HepG2 (cell line): ENCODE data around the gene HDAC4. TPM values are rescaled to one million over a fixed set of nuclear protein-coding genes. Genes with fewer than 3 reads are reported as not detected.

ENCODE experiments used
- BHLHE40 ChIP-seq: IDR thresholded peaks from 2 replicates; pipeline ENCODE4 v1.6.1; 2011; ENCODE audit warnings: low read length, improper control_type of control experiment
- CCAR2 ChIP-seq: fragments of 200-400 bp; formaldehyde crosslinking; optimal IDR thresholded peaks from 2 replicates; pipeline ENCODE3; 2018; ENCODE audit warnings: low read depth, mild to moderate bottlenecking, low read length, moderate library complexity
- ELF4 ChIP-seq: sonication (generic); formaldehyde crosslinking; IDR thresholded peaks from 2 replicates; pipeline ENCODE4 v1.5.0; 2020; ENCODE audit warnings: missing genetic modification reagents, mild to moderate bottlenecking, moderate library complexity, borderline replicate concordance
- FOXK2 ChIP-seq: fragments of 450-650 bp; IDR thresholded peaks from 2 replicates; pipeline ENCODE4 v1.6.1; 2016
- GATAD2A ChIP-seq: IDR thresholded peaks from 2 replicates; pipeline ENCODE4 v1.6.1; 2016
- HMG20B ChIP-seq: conservative IDR thresholded peaks from 2 replicates; pipeline ENCODE4 v1.6.1; 2016; ENCODE audit warnings: missing genetic modification reagents, missing compliant biosample characterization
- HNF4G ChIP-seq, 2 experiments: sonication (generic) in 1 of 2; formaldehyde crosslinking in 1 of 2; IDR thresholded peaks; 2 replicates each; pipeline versions ENCODE4 v1.4.0 to v1.6.1; 2011 to 2020; ENCODE audit warnings: borderline replicate concordance in 2 of 2, low read depth in 2 of 2, mild to moderate bottlenecking in 2 of 2, low read length in 1 of 2, missing genetic modification reagents in 1 of 2, moderate library complexity in 1 of 2
- KDM4B ChIP-seq: sonication (generic); formaldehyde crosslinking; IDR thresholded peaks from 2 replicates; pipeline ENCODE4 v1.4.0; 2020; ENCODE audit warnings: missing genetic modification reagents
- MAX ChIP-seq: IDR thresholded peaks from 2 replicates; pipeline ENCODE4 v1.6.1; 2012; ENCODE audit warnings: inconsistent platforms
- MTF1 ChIP-seq: sonication (generic); formaldehyde crosslinking; IDR thresholded peaks from 2 replicates; pipeline ENCODE4 v1.5.0; 2020; ENCODE audit warnings: missing genetic modification reagents
- NFKB2 ChIP-seq: sonication (generic); formaldehyde crosslinking; IDR thresholded peaks from 2 replicates; pipeline ENCODE4 v1.4.0; 2020; ENCODE audit warnings: missing genetic modification reagents, borderline replicate concordance
- PBX3 ChIP-seq: sonication (generic); formaldehyde crosslinking; IDR thresholded peaks from 2 replicates; pipeline ENCODE4 v1.8.1; 2023; ENCODE audit warnings: missing genetic modification reagents, inconsistent platforms, borderline replicate concordance
- SKIL ChIP-seq: sonication (generic); formaldehyde crosslinking; IDR thresholded peaks from 2 replicates; pipeline ENCODE4 v1.8.0; 2022; ENCODE audit warnings: missing genetic modification reagents, mild to moderate bottlenecking, moderate library complexity, borderline replicate concordance
- SOX6 ChIP-seq, 2 experiments: fragments of 450-650 bp in 1 of 2; sonication (generic) in 1 of 2; formaldehyde crosslinking in 1 of 2; IDR thresholded peaks; 2 replicates each; pipeline versions ENCODE4 v1.4.0 to v1.6.1; 2017 to 2020; ENCODE audit warnings: antibody characterized with exemption in 1 of 2, mild to moderate bottlenecking in 1 of 2, missing genetic modification reagents in 1 of 2
- ZGPAT ChIP-seq: IDR thresholded peaks from 2 replicates; pipeline ENCODE4 v1.6.1; 2016; ENCODE audit warnings: mild to moderate bottlenecking
- ZMYM4 ChIP-seq: sonication (generic); formaldehyde crosslinking; IDR thresholded peaks from 2 replicates; pipeline ENCODE4 v1.8.1; 2023; ENCODE audit warnings: mild to moderate bottlenecking, missing genetic modification reagents
- ZNF12 ChIP-seq: sonication (generic); formaldehyde crosslinking; IDR thresholded peaks from 2 replicates; pipeline ENCODE4 v1.5.0; 2020; ENCODE audit warnings: missing genetic modification reagents
- ZNF710 ChIP-seq: sonication (generic); formaldehyde crosslinking; IDR thresholded peaks from 2 replicates; pipeline ENCODE4 v1.5.0; 2020; ENCODE audit warnings: mild to moderate bottlenecking, missing genetic modification reagents, borderline replicate concordance
- polyA plus RNA-seq, 8 experiments: library from polyadenylated mRNA; depleted of rRNA in 3 of 8; stranded (reverse) in 7 of 8; unstranded in 1 of 8; fragments of >200 nt; fragmentation: Illumina TruSeq in 4 of 8; extraction: Trizol in 4 of 8; gene quantifications; 2 replicates each; pipeline versions ENCODE4 v1.2.1 to v1.2.3, GENCODE V29; 2011 to 2016; ENCODE audit warnings: low read depth in 4 of 8, missing spikeins in 1 of 8, mixed read lengths in 1 of 8; ENCODE audit not compliant: insufficient read depth in 1 of 8
- total RNA-seq, 5 experiments: library from RNA; depleted of rRNA; stranded (reverse); fragments of >200 nt; fragmentation: Illumina TruSeq; extraction: Trizol; gene quantifications; 2 replicates each; pipeline ENCODE4 v1.2.3, GENCODE V29; 2016; ENCODE audit warnings: low read depth in 1 of 5

Gene HDAC4
- total and polyA plus RNA-seq, 2 of the 13 experiments (the other 11 are each of a cell fraction or from before 2014, with no cell fraction given): 10.1 to 11.5 TPM

- peak; percentile 77 for TF ChIP-seq MAX
- TF ChIP-seq NFKB2 (CRISPR knock-in tag): peak; percentile 30; the same call in 1 of the 2 replicates
- TF ChIP-seq CCAR2: no peak
- TF ChIP-seq ZNF710 (CRISPR knock-in tag): 0 out of 2 replicates have a peak, but pooled peaks have one; percentile 46
- 0 out of 2 replicates have a peak, but pooled peaks have one; percentile 41 for TF ChIP-seq ELF4 (CRISPR knock-in tag)
- peak; percentile 84 for TF ChIP-seq BHLHE40
- peak; percentile 43; the same call in 1 of the 2 replicates for TF ChIP-seq ZMYM4
- TF ChIP-seq SOX6 (IDR thresholded peaks at IDR 0.05): no peak
- peak; percentile 88 for TF ChIP-seq SOX6 (CRISPR knock-in tag; IDR thresholded peaks at IDR 0.05)
- TF ChIP-seq MTF1 (CRISPR knock-in tag): no peak
- TF ChIP-seq HMG20B (CRISPR knock-in tag): 0 out of 2 replicates have a peak, but pooled peaks have one; percentile 35
- 0 out of 2 replicates have a peak, but pooled peaks have one; percentile 45 for TF ChIP-seq ZGPAT (CRISPR knock-in tag)
- peak; percentile 76 for TF ChIP-seq GATAD2A
- TF ChIP-seq KDM4B (CRISPR knock-in tag): no peak
- TF ChIP-seq FOXK2: peak; percentile 76
- no peak; the same call in 1 of the 2 replicates for TF ChIP-seq SKIL (CRISPR knock-in tag)
- TF ChIP-seq ZNF12 (CRISPR knock-in tag): 0 out of 2 replicates have a peak, but pooled peaks have one; percentile 54
- no peak for TF ChIP-seq PBX3 (CRISPR knock-in tag)
- TF ChIP-seq HNF4G (IDR thresholded peaks at IDR 0.05; ENCODE audit: borderline replicate concordance, low read depth, low read length): peak; percentile 80
- TF ChIP-seq HNF4G (CRISPR knock-in tag; IDR thresholded peaks at IDR 0.05; ENCODE audit: borderline replicate concordance, low read depth): 0 out of 2 replicates have a peak, but pooled peaks have one; percentile 29
Observed at GRCh38 chr2:239299218-239299939, 101.4 kb downstream of the HDAC4 start (continued).
